Mesenchymal stem cell (in vitro differentiated cells and primary cell): ENCODE data around the gene AR.
A peak's percentile ranks its signal among the peaks of the same experiment; 100 is the strongest.

Experiments used
- DNase-seq: peaks from one replicate; pipeline ENCODE4 v3.0.0-alpha.2; 2013
- H2AFZ ChIP-seq: one replicate; pipeline ENCODE4 v1.6.1; 2013; ENCODE audit warnings: low read depth, mild to moderate bottlenecking, control low read depth, inconsistent platforms, low read length, moderate library complexity
- H2AK5ac ChIP-seq: 2 replicates; pipeline ENCODE4 v1.6.1; 2013; ENCODE audit warnings: low read length, moderate library complexity, mild to moderate bottlenecking, inconsistent platforms; ENCODE audit not compliant: severe bottlenecking
- H2BK120ac ChIP-seq: one replicate; pipeline ENCODE4 v1.6.1; 2013; ENCODE audit warnings: low read depth, mild to moderate bottlenecking, inconsistent platforms, low read length, moderate library complexity
- H2BK12ac ChIP-seq, 2 experiments: one replicate each; pipeline ENCODE4 v1.6.1; 2013; ENCODE audit warnings: inconsistent platforms in 2 of 2, low read length in 2 of 2, mild to moderate bottlenecking in 2 of 2, moderate library complexity in 2 of 2, control low read depth in 1 of 2
- H2BK15ac ChIP-seq: one replicate; pipeline ENCODE4 v1.6.1; 2013; ENCODE audit warnings: mild to moderate bottlenecking, low read depth, inconsistent platforms; ENCODE audit not compliant: poor library complexity, severe bottlenecking
- H2BK5ac ChIP-seq: 2 replicates; pipeline ENCODE4 v1.6.1; 2013; ENCODE audit warnings: low read depth, mild to moderate bottlenecking, low read length, control low read depth, inconsistent platforms; ENCODE audit not compliant: poor library complexity, severe bottlenecking
- H3K14ac ChIP-seq, 2 experiments: one replicate each; pipeline ENCODE4 v1.6.1; 2013; ENCODE audit warnings: inconsistent platforms in 2 of 2, low read length in 2 of 2, control low read depth in 1 of 2, mild to moderate bottlenecking in 1 of 2, moderate library complexity in 1 of 2
- H3K18ac ChIP-seq, 2 experiments: one replicate each; pipeline ENCODE4 v1.6.1; 2013; ENCODE audit warnings: inconsistent platforms in 2 of 2, low read length in 2 of 2, control low read depth in 1 of 2, low read depth in 1 of 2, mild to moderate bottlenecking in 1 of 2
- H3K23ac ChIP-seq, 2 experiments: one replicate each; pipeline ENCODE4 v1.6.1; 2013; ENCODE audit warnings: inconsistent platforms in 2 of 2, low read length in 2 of 2, mild to moderate bottlenecking in 2 of 2, moderate library complexity in 2 of 2, control low read depth in 1 of 2
- H3K27ac ChIP-seq: 2 replicates; pipeline ENCODE4 v1.5.1; 2013; ENCODE audit warnings: mild to moderate bottlenecking, moderate library complexity, low read length, control low read depth, inconsistent platforms; ENCODE audit not compliant: poor library complexity, severe bottlenecking
- H3K27me3 ChIP-seq, 2 experiments: 2 replicates each; pipeline versions ENCODE4 v1.6.1 to v1.7.0; 2013; ENCODE audit warnings: low read length in 2 of 2, mild to moderate bottlenecking in 2 of 2, moderate library complexity in 2 of 2, control low read depth in 1 of 2, inconsistent platforms in 1 of 2; ENCODE audit not compliant: control insufficient read depth in 1 of 2, insufficient read depth in 1 of 2
- H3K36me3 ChIP-seq, 2 experiments: 2 replicates each; pipeline versions ENCODE4 v1.6.1 to v1.7.0; 2013; ENCODE audit warnings: low read length in 2 of 2, control low read depth in 1 of 2, inconsistent platforms in 1 of 2, low read depth in 1 of 2, mild to moderate bottlenecking in 1 of 2; ENCODE audit not compliant: insufficient read depth in 2 of 2, control insufficient read depth in 1 of 2
- H3K4ac ChIP-seq, 2 experiments: one replicate each; pipeline ENCODE4 v1.6.1; 2013; ENCODE audit warnings: inconsistent platforms in 2 of 2, low read length in 2 of 2, mild to moderate bottlenecking in 2 of 2, moderate library complexity in 2 of 2, control low read depth in 1 of 2, low read depth in 1 of 2
- H3K4me1 ChIP-seq: 2 replicates; pipeline ENCODE4 v1.6.1; 2013; ENCODE audit warnings: low read depth, low read length, control low read depth; ENCODE audit not compliant: control insufficient read depth, insufficient read depth
- H3K4me2 ChIP-seq: 2 replicates; pipeline ENCODE4 v1.6.1; 2013; ENCODE audit warnings: low read length, mild to moderate bottlenecking, inconsistent platforms; ENCODE audit not compliant: poor library complexity, severe bottlenecking
- H3K4me3 ChIP-seq, 2 experiments: 2 replicates each; pipeline versions ENCODE4 v1.5.1 to v1.7.0; 2013; ENCODE audit warnings: low read length in 2 of 2, mild to moderate bottlenecking in 2 of 2, control low read depth in 1 of 2, low read depth in 1 of 2; ENCODE audit not compliant: insufficient read depth in 1 of 2
- H3K79me1 ChIP-seq: replicated peaks from 2 replicates; pipeline ENCODE4 v1.6.1; 2013; ENCODE audit warnings: mild to moderate bottlenecking, control low read depth, low read length, inconsistent platforms; ENCODE audit not compliant: poor library complexity, severe bottlenecking
- H3K9ac ChIP-seq: 2 replicates; pipeline ENCODE4 v1.7.0; 2013; ENCODE audit warnings: mild to moderate bottlenecking, low read length, moderate library complexity
- H3K9me3 ChIP-seq: 2 replicates; pipeline ENCODE4 v1.7.0; 2013; ENCODE audit warnings: mild to moderate bottlenecking, low read length; ENCODE audit not compliant: control insufficient read depth
- H4K8ac ChIP-seq: one replicate; pipeline ENCODE4 v1.6.1; 2013; ENCODE audit warnings: inconsistent platforms, mild to moderate bottlenecking, low read length, moderate library complexity
- H4K91ac ChIP-seq: one replicate; pipeline ENCODE4 v1.6.1; 2013; ENCODE audit warnings: mild to moderate bottlenecking, low read length, inconsistent platforms
- WGBS: methylation state at CpG from one replicate; pipeline ENCODE4 v1.1.7; 2013; ENCODE audit warnings: mixed read lengths; 5-methylcytosine and 5-hydroxymethylcytosine counted together

Gene AR

DNA sequence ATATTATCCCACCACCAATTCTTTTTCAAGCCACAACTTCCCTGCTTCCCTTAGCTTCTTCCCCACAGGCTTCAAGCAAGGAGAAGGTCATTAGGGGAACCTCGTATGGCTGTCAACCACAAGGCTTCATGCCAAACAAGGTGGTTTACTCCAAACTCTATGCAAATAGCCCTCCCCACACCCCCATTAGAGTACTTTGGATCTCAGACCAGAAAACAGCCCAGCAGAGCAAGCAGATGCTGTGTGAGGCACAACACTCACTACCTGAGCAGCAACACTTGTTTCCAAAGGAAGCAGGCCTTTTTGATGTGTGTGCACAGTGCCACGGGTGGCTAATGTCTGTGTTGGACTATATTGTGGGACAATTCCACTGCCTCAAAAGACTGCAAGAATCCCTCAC, 189.0 kb downstream of the AR start:
- 71% methylated on average over 1 of the region's 2 CpGs for WGBS
- Histone ChIP-seq H4K8ac (no peak overlapping the region), H2AK5ac (no peak overlapping the region)

DNA sequence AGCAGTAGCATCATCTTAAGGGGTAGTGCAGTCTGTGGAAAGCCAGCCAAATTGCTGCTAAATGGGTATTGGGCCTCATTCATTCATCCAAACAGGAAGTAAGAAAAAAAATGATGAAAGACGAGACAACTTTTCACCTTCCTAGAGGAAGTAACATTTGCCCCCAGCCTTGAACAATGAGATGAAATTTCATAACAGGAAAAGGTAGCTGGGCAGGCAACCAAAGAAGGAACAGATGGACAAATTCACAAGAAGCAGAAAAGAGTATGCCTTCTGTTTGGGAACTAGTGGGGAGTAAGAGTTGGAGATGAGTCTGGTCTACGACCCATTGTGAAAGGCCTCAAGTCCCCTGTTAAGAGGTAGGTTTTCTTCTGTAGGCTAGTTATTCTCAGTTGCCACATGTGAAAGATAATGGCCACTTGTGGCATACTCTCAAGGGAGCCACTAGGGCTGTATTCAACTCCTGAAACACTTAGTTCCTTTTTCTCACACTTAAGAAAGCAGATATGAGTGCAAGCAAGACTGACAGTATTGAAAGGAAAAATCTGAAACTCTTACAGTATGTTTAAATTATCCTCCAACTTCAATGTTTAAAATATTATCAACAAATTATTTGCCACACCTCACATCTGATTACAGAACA, 190.4 kb downstream of the AR start:
- Histone ChIP-seq H3K14ac (no peak overlapping the region), H3K23ac (no peak overlapping the region), H3K27ac (no peak overlapping the region), H3K4me2 (no peak overlapping the region), H2BK5ac (no peak overlapping the region), H3K18ac (no peak overlapping the region), H3K4ac (no peak overlapping the region), H3K9me3 (no peaks in the 10 kb centered on the region), H2AK5ac (no peak overlapping the region), H3K79me1 (no peaks in the 10 kb centered on the region), H3K27me3 (peaks cover 0 to 15% of the 10 kb centered on the region in 2 experiments), H3K4me3 (no peak overlapping the region), H3K9ac (no peak overlapping the region), H4K91ac (no peak overlapping the region), H2BK15ac (no peak overlapping the region), H2AFZ (no peak overlapping the region), H2BK12ac (no peak overlapping the region), H3K4me1 (no peaks in the 10 kb centered on the region), H3K36me3 (no peaks in the 10 kb centered on the region), H2BK120ac (no peak overlapping the region), H4K8ac (no peak overlapping the region)
- 88% methylated on average over 1 of the region's 2 CpGs for WGBS
- no peak for DNase-seq

More for the DNA sequence above, 189.0 kb downstream of the AR start:
- no peak overlapping the region for H2AFZ ChIP-seq
- H3K14ac ChIP-seq: no peak overlapping the region
- H3K4ac ChIP-seq: no peak overlapping the region
- H3K79me1 ChIP-seq: no peaks in the 10 kb centered on the region
- H3K27me3 ChIP-seq: peaks cover 0 to 15% of the 10 kb centered on the region in 2 experiments
- no peak overlapping the region for H3K4me2 ChIP-seq
- H2BK120ac ChIP-seq: no peak overlapping the region
- no peak overlapping the region for H3K27ac ChIP-seq
- H3K4me3 ChIP-seq: no peak overlapping the region
- H2BK12ac ChIP-seq: no peak overlapping the region
- no peak for DNase-seq
- no peak overlapping the region for H3K18ac ChIP-seq
- H3K4me1 ChIP-seq: no peaks in the 10 kb centered on the region
- no peaks in the 10 kb centered on the region for H3K9me3 ChIP-seq
- H3K23ac ChIP-seq: no peak overlapping the region
- H2BK15ac ChIP-seq: no peak overlapping the region
- H3K9ac ChIP-seq: no peak overlapping the region
- no peak overlapping the region for H4K91ac ChIP-seq
- no peak overlapping the region for H2BK5ac ChIP-seq
- H3K36me3 ChIP-seq: no peaks in the 10 kb centered on the region

DNA sequence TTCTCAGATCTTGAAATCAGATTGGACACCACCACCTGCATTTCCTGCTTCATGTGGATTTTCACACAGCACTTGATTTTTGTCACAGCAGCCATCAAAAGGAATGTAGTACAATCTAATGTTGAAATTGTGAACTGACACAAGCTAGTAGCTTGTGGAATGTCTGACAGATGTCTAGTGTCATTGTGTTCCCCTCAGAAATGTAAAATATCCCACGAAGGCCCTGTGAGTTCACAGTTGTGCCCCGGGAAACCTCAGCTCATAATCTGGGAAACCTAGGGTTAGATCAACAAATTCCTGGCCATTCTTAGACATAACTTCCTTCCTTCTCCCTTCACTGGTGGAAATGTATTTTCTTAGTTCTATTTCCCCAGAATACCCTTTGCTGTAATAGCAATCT, 205.7 kb downstream of the AR start:
- H3K36me3 ChIP-seq: no peaks in the 10 kb centered on the region
- no peak overlapping the region for H3K27ac ChIP-seq
- H3K18ac ChIP-seq: no peak overlapping the region
- H2AFZ ChIP-seq: no peak overlapping the region
- H3K4ac ChIP-seq: no peak overlapping the region
- no peak overlapping the region for H4K8ac ChIP-seq
- no peak overlapping the region for H2BK5ac ChIP-seq
- peak; percentile 0 for DNase-seq
- 56% methylated on average over 2 of the region's 2 CpGs for WGBS
- no peak overlapping the region for H2BK12ac ChIP-seq
- no peaks in the 10 kb centered on the region for H3K79me1 ChIP-seq
- no peak overlapping the region for H3K4me2 ChIP-seq
- no peak overlapping the region for H3K23ac ChIP-seq
- no peak overlapping the region for H2BK15ac ChIP-seq
- H3K4me1 ChIP-seq: no peaks in the 10 kb centered on the region
- no peak overlapping the region for H2AK5ac ChIP-seq
- H4K91ac ChIP-seq: no peak overlapping the region
- H2BK120ac ChIP-seq: no peak overlapping the region
- peaks cover 26% of the 10 kb centered on the region for H3K9me3 ChIP-seq
- no peak overlapping the region for H3K14ac ChIP-seq
- no peak overlapping the region for H3K9ac ChIP-seq
- H3K4me3 ChIP-seq: no peak overlapping the region
- H3K27me3 ChIP-seq: peaks cover 0 to 5% of the 10 kb centered on the region in 2 experiments

DNA sequence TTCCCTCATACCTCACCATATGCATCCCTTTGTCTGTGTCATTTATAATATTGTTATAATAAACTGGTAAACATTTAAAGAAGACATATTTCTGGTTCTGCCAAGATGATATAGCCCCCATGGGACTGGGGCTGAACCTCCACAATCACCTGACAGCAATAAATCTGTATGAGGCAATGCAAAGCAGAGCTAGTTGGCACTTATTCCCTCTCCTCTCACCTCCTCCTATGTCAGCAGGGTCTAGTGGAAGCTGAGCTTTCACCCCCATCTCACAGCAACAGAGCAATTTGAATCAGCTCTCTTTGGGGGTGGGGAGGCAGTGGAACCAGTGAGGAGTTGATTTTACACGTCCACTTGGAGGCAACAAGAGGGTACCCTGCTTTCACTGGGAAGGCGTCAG, 206.9 kb downstream of the AR start:
- Histone ChIP-seq H3K9ac (no peak overlapping the region), H3K79me1 (no peaks in the 10 kb centered on the region), H2BK120ac (no peak overlapping the region), H3K4me2 (no peak overlapping the region), H2AFZ (no peak overlapping the region), H3K4ac (no peak overlapping the region), H3K4me3 (no peak overlapping the region), H2AK5ac (no peak overlapping the region), H3K18ac (no peak overlapping the region), H3K36me3 (no peaks in the 10 kb centered on the region), H3K27ac (no peak overlapping the region), H3K4me1 (no peaks in the 10 kb centered on the region), H4K91ac (no peak overlapping the region), H3K9me3 (peaks cover 26% of the 10 kb centered on the region), H2BK15ac (no peak overlapping the region), H3K23ac (no peak overlapping the region), H2BK5ac (no peak overlapping the region), H3K14ac (no peak overlapping the region), H2BK12ac (no peak overlapping the region), H3K27me3 (no peaks in the 10 kb centered on the region), H4K8ac (no peak overlapping the region)
- no peak for DNase-seq
- 40% methylated on average over 1 of the region's 2 CpGs for WGBS
